IMR-90 (cell line): ENCODE results near the gene ITIH4.

Source experiments
- CEBPB ChIP-seq: IDR thresholded peaks from 2 replicates; pipeline ENCODE4 v1.6.1; 2012; ENCODE audit warnings: low read depth, low read length, improper control_type of control experiment
- FOS ChIP-seq: fragments of 150-350 bp; IDR thresholded peaks from 2 replicates; pipeline ENCODE4 v1.6.1; 2016; ENCODE audit warnings: low read depth, low read length
- MXI1 ChIP-seq: IDR thresholded peaks from 2 replicates; pipeline ENCODE4 v1.6.1; 2012; ENCODE audit warnings: low read depth, mild to moderate bottlenecking, low read length, moderate library complexity, borderline replicate concordance
- POLR2A ChIP-seq: IDR thresholded peaks from 2 replicates; pipeline ENCODE4 v1.6.1; 2012; ENCODE audit warnings: mild to moderate bottlenecking, low read depth, low read length
- TF ChIP-seq, protein P1 (sequence below): conservative IDR thresholded peaks from 2 replicates; pipeline ENCODE4 v1.5.1; 2012; ENCODE audit warnings: mild to moderate bottlenecking, low read depth, low read length, improper control_type of control experiment
- TF ChIP-seq, protein P2 (sequence below): fragments of 150-350 bp; IDR thresholded peaks from 2 replicates; pipeline ENCODE4 v1.6.1; 2016; ENCODE audit warnings: low read depth, mild to moderate bottlenecking, low read length, moderate library complexity, borderline replicate concordance

DNA sequence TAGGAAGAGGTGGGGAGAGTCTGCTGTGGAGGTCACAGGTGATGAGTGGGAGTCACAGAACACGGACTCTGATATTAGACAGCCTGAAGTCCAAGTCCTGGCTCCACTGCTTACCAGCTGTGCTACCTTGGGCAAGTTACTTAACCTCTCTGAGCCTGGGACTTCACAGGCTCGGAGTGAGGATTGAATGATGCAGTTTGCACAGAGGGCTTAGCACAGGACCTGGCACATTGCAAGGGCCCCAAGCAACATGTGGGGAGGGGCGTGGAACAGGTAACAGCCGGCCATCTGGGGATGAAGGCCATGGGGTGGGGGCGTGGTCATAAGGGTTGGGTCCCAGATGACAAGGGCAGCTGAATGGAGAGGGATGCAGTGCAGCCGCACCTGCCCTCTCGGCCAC lies 40.1 kb downstream of the ITIH4 start:
- TF ChIP-seq, protein P1, sequence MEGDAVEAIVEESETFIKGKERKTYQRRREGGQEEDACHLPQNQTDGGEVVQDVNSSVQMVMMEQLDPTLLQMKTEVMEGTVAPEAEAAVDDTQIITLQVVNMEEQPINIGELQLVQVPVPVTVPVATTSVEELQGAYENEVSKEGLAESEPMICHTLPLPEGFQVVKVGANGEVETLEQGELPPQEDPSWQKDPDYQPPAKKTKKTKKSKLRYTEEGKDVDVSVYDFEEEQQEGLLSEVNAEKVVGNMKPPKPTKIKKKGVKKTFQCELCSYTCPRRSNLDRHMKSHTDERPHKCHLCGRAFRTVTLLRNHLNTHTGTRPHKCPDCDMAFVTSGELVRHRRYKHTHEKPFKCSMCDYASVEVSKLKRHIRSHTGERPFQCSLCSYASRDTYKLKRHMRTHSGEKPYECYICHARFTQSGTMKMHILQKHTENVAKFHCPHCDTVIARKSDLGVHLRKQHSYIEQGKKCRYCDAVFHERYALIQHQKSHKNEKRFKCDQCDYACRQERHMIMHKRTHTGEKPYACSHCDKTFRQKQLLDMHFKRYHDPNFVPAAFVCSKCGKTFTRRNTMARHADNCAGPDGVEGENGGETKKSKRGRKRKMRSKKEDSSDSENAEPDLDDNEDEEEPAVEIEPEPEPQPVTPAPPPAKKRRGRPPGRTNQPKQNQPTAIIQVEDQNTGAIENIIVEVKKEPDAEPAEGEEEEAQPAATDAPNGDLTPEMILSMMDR = no peak
- TF ChIP-seq FOS (no peak), CEBPB (no peak), POLR2A (no peak), MXI1 (no peak)
- TF ChIP-seq, protein P2, sequence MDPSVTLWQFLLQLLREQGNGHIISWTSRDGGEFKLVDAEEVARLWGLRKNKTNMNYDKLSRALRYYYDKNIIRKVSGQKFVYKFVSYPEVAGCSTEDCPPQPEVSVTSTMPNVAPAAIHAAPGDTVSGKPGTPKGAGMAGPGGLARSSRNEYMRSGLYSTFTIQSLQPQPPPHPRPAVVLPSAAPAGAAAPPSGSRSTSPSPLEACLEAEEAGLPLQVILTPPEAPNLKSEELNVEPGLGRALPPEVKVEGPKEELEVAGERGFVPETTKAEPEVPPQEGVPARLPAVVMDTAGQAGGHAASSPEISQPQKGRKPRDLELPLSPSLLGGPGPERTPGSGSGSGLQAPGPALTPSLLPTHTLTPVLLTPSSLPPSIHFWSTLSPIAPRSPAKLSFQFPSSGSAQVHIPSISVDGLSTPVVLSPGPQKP = no peak
